Measurements from ENCODE around the gene AHRR. TPM values are rescaled to one million over a fixed set of nuclear protein-coding genes. Genes with fewer than 3 reads are reported as not detected.

The AHRR gene
- total and polyA plus RNA-seq, 2 of the 4 experiments (the other 2 are of a cell fraction), result 15.6 to 37.1 TPM

DNA sequence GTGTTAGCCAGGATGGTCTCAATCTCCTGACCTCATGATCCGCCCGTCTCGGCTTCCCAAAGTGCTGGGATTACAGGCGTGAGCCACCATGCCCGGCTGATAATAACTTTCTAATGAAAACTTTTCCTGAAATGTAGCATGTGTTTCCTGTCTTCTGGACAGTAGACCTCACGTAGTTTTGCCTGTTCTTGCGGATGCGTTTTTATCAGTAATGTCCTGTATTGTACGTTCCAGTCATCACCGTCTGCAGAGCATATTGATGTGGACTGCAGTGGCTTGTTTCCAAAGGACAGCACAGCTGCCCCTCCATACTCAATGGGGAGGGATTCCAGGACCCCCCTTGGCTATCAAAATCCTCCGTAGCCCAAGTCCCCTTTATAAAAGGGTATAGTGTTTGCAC is 134.3 kb downstream of the AHRR start:
- ChIA-PET POLR2A (ENCODE audit: unreplicated experiment) (no interaction called here), CTCF (no interaction called here)
- WGBS, 2 experiments (ENCODE audit: extremely low coverage in 2 of 2, insufficient read length in 1 of 2), result 85% methylated on average over 5 of the region's 11 CpGs; no CpG with 5 or more reads in 1 of the 2 experiments
- no peak for DNase-seq
- Histone ChIP-seq H2AFZ (replicated peaks; ENCODE audit: low read length, poor library complexity) (no peak overlapping the region), H3K14ac (replicated peaks; ENCODE audit: low read depth, low read length) (no peak overlapping the region), H3K27me3 (ENCODE audit: control insufficient read depth, insufficient read depth, low read length) (no peaks in the 10 kb centered on the region), H3K56ac (ENCODE audit: extremely low read depth, insufficient read depth, low read length) (no peak overlapping the region), H3K9me3 (ENCODE audit: control insufficient read depth, insufficient read depth, low read length) (peaks cover 7% of the 10 kb centered on the region), H4K8ac (ENCODE audit: low read depth in 2 of 2, low read length in 2 of 2) (no peak overlapping the region), H2BK15ac (ENCODE audit: low read depth, low read length) (no peak overlapping the region), H3K18ac (ENCODE audit: low read depth, low read length) (no peak overlapping the region), H3K4me1 (ENCODE audit: control insufficient read depth, insufficient read depth, low read length) (peaks cover 2% of the 10 kb centered on the region), H3K4me2 (ENCODE audit: low read depth, low read length) (no peak overlapping the region), H4K20me1 (ENCODE audit: insufficient read depth, low read length) (peaks cover 34% of the 10 kb centered on the region), H3K27ac (ENCODE audit: insufficient read depth, low read length) (no peak overlapping the region), H3K4ac (ENCODE audit: low read depth, low read length) (no peak overlapping the region), H3K4me3 (ENCODE audit: insufficient read depth, low read depth, low read length) (no peak overlapping the region), H2BK20ac (ENCODE audit: low read depth, low read length) (no peak overlapping the region), H2AK5ac (ENCODE audit: low read depth, low read length) (no peak overlapping the region), H2AK9ac (replicated peaks; ENCODE audit: low read depth, low read length, poor library complexity) (no peak overlapping the region), H3K79me1 (ENCODE audit: low read depth in 1 of 2, low read length in 2 of 2) (peaks cover 23 to 73% of the 10 kb centered on the region in 2 experiments), H4K5ac (ENCODE audit: low read depth, low read length) (no peak overlapping the region), H3K9ac (ENCODE audit: low read depth, low read length) (no peak overlapping the region), H3K9me1 (ENCODE audit: insufficient read depth, low read length) (peaks cover 29% of the 10 kb centered on the region; the same call in 1 of the 2 replicates), H2BK120ac (ENCODE audit: low read depth, low read length) (no peak overlapping the region), H3K36me3 (ENCODE audit: control insufficient read depth, insufficient read depth, low read length) (peaks cover 74% of the 10 kb centered on the region), H4K91ac (ENCODE audit: insufficient read depth, low read depth, low read length) (no peak overlapping the region), H3K23ac (ENCODE audit: low read depth, low read length) (no peak overlapping the region), H2BK5ac (ENCODE audit: low read depth, low read length, poor library complexity, severe bottlenecking) (no peak overlapping the region)
- no peak for TF ChIP-seq RCOR1 (IDR thresholded peaks at IDR 0.05; ENCODE audit: insufficient replicate concordance, low read length)
- TF ChIP-seq RAD21 (IDR thresholded peaks at IDR 0.05; ENCODE audit: low read length), result no peak
- TF ChIP-seq SMC3 (IDR thresholded peaks at IDR 0.05; ENCODE audit: low read depth, low read length), result no peak
- TF ChIP-seq BHLHE40 (IDR thresholded peaks at IDR 0.05; ENCODE audit: low read depth, low read length), result no peak
- no peak for TF ChIP-seq FOS (IDR thresholded peaks at IDR 0.05; ENCODE audit: low read depth, low read length)
- TF ChIP-seq CEBPB (IDR thresholded peaks at IDR 0.05; ENCODE audit: low read depth, low read length), result no peak
- TF ChIP-seq, protein P1, sequence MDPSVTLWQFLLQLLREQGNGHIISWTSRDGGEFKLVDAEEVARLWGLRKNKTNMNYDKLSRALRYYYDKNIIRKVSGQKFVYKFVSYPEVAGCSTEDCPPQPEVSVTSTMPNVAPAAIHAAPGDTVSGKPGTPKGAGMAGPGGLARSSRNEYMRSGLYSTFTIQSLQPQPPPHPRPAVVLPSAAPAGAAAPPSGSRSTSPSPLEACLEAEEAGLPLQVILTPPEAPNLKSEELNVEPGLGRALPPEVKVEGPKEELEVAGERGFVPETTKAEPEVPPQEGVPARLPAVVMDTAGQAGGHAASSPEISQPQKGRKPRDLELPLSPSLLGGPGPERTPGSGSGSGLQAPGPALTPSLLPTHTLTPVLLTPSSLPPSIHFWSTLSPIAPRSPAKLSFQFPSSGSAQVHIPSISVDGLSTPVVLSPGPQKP (IDR thresholded peaks at IDR 0.05; ENCODE audit: borderline replicate concordance, low read depth, low read length), result no peak
- TF ChIP-seq MAZ (IDR thresholded peaks at IDR 0.05; ENCODE audit: borderline replicate concordance, low read depth, low read length), result no peak
- TF ChIP-seq, protein P2, sequence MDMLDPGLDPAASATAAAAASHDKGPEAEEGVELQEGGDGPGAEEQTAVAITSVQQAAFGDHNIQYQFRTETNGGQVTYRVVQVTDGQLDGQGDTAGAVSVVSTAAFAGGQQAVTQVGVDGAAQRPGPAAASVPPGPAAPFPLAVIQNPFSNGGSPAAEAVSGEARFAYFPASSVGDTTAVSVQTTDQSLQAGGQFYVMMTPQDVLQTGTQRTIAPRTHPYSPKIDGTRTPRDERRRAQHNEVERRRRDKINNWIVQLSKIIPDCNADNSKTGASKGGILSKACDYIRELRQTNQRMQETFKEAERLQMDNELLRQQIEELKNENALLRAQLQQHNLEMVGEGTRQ (IDR thresholded peaks at IDR 0.05; ENCODE audit: low read depth, low read length), result no peak
- TF ChIP-seq RFX5 (IDR thresholded peaks at IDR 0.05; ENCODE audit: low read depth, low read length), result no peak
- no peak for TF ChIP-seq MXI1 (IDR thresholded peaks at IDR 0.05; ENCODE audit: borderline replicate concordance, low read depth, low read length)
- TF ChIP-seq POLR2A (IDR thresholded peaks at IDR 0.05; ENCODE audit: low read depth, low read length), result no peak
- TF ChIP-seq, protein P3, sequence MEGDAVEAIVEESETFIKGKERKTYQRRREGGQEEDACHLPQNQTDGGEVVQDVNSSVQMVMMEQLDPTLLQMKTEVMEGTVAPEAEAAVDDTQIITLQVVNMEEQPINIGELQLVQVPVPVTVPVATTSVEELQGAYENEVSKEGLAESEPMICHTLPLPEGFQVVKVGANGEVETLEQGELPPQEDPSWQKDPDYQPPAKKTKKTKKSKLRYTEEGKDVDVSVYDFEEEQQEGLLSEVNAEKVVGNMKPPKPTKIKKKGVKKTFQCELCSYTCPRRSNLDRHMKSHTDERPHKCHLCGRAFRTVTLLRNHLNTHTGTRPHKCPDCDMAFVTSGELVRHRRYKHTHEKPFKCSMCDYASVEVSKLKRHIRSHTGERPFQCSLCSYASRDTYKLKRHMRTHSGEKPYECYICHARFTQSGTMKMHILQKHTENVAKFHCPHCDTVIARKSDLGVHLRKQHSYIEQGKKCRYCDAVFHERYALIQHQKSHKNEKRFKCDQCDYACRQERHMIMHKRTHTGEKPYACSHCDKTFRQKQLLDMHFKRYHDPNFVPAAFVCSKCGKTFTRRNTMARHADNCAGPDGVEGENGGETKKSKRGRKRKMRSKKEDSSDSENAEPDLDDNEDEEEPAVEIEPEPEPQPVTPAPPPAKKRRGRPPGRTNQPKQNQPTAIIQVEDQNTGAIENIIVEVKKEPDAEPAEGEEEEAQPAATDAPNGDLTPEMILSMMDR (conservative IDR thresholded peaks at IDR 0.05; ENCODE audit: low read depth, low read length), result no peak
- no peak for TF ChIP-seq CHD1 (IDR thresholded peaks at IDR 0.05; ENCODE audit: low read depth, low read length)
- in situ Hi-C loops (cut with MboI; ENCODE audit: low sequenced_read_pairs), result no loop called here
- intact Hi-C loops (cut with micrococcal nuclease), result no loop called here
- ATAC-seq (ENCODE audit: low read depth), result no peak
- dilution Hi-C loops (cut with HindIII; ENCODE audit: low sequenced_read_pairs, unreplicated experiment), result no loop called here
- no TSS peak for BruUV-seq (replicated peaks)
